OCI-LY7 (cell line): ENCODE results near the gene DIP2C.

ENCODE experiments used
- CTCF ChIP-seq: fragments of 200-600 bp; sonication (generic); conservative IDR thresholded peaks from 2 replicates; pipeline ENCODE4 v1.5.1; 2014; ENCODE audit warnings: mild to moderate bottlenecking, antibody characterized with exemption, low read length, moderate library complexity, mixed read lengths
- EZH2phosphoT487 ChIP-seq: fragments of 200-600 bp; sonication (generic); IDR thresholded peaks from 2 replicates; pipeline ENCODE4 v1.6.1; 2018; ENCODE audit warnings: low read depth, borderline replicate concordance, mild to moderate bottlenecking, mixed run types, antibody characterized with exemption, low read length, moderate library complexity, mixed read lengths

GRCh38 chr10:308101-308500 is 381.4 kb downstream of the DIP2C start:
- TF ChIP-seq CTCF, result no peak
- TF ChIP-seq EZH2phosphoT487, result no peak
